ENCODE data around the gene PDE11A.

DNA sequence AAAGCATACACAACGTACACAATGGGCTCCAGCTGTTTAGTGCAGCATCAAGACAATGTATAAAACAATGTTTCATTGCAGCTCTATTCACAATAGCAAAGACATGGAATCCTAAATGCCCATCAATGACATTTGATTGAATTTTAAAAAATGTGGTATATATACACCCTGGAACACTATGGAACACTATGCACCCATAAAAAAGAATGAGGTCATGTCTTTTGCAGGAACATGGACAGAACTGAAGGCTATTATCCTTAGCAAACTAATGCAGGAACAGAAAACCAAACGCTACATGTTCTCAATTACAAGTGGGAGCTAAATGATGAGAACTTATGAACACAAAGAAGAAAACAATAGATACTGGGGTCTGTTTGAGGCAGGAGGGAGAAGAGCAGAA is 364.5 kb downstream of the PDE11A start:
- TF ChIP-seq CTCF (IDR thresholded peaks at IDR 0.05) = no peak
- no peak for TF ChIP-seq POLR2A (IDR thresholded peaks at IDR 0.05)

Data from esophagus squamous epithelium (tissue), 4 donors.